ENCODE data around the gene PITX1. TPM values are rescaled to one million over a fixed set of nuclear protein-coding genes. Genes with fewer than 3 reads are reported as not detected.
A peak's percentile ranks its signal among the peaks of the same experiment; 100 is the strongest.

Gene PITX1
- total and polyA plus RNA-seq, 7 donors: 13.6 to 103 (median 42.7) TPM

- Histone ChIP-seq H3K9me3 (no peaks in the 10 kb centered on the region), H3K27me3 (ENCODE audit: insufficient read depth in 3 of 3, low read length in 2 of 3) (peaks cover 0 to 44% (median 7%) of the 10 kb centered on the region in 3 donors), H3K4me3 (no peak overlapping the region), H3K36me3 (ENCODE audit: insufficient read depth in 1 of 2, low read depth in 1 of 2) (no peaks in the 10 kb centered on the region), H3K4me1 (peaks cover 6% of the 10 kb centered on the region), H3K27ac (no peak overlapping the region)
- DNase-seq (peak in 1 of 2 donors; percentile 15), ATAC-seq (no peak)
- intact Hi-C loops (cut with DNase I): no loop called here
- 67 to 80% (median 71%) methylated on average over 12 of the region's 12 CpGs for WGBS, 3 donors
- TF ChIP-seq CTCF (IDR thresholded peaks at IDR 0.05): no peak
Observed at GRCh38 chr5:135041145-135041587, 7.1 kb upstream of the PITX1 start.

GRCh38 chr5:135040333-135041144 lies 6.5 kb upstream of the PITX1 start:
- H3K4me1 ChIP-seq: peaks cover 6% of the 10 kb centered on the region
- ATAC-seq: no peak
- WGBS, 3 donors: 55 to 67% (median 65%) methylated on average over 42 to 51 of the region's 51 CpGs
- no peak for TF ChIP-seq CTCF (IDR thresholded peaks at IDR 0.05)
- no peak overlapping the region for H3K4me3 ChIP-seq
- peak in 1 of 2 donors; percentile 48 for DNase-seq
- intact Hi-C loops (cut with DNase I): no loop called here
- no peaks in the 10 kb centered on the region for H3K9me3 ChIP-seq
- H3K27me3 ChIP-seq (ENCODE audit: insufficient read depth in 3 of 3, low read length in 2 of 3): peaks cover 0 to 44% (median 7%) of the 10 kb centered on the region in 3 donors
- no peaks in the 10 kb centered on the region for H3K36me3 ChIP-seq (ENCODE audit: insufficient read depth in 1 of 2, low read depth in 1 of 2)
- no peak overlapping the region for H3K27ac ChIP-seq

- no peak for TF ChIP-seq CTCF (IDR thresholded peaks at IDR 0.05)
- H3K27ac ChIP-seq: no peak overlapping the region
- intact Hi-C loops (cut with DNase I): no loop called here
- ATAC-seq (no peak), DNase-seq (no peak)
- H3K36me3 ChIP-seq (ENCODE audit: insufficient read depth in 1 of 2, low read depth in 1 of 2): no peaks in the 10 kb centered on the region
- peaks cover 0 to 44% (median 7%) of the 10 kb centered on the region in 3 donors for H3K27me3 ChIP-seq (ENCODE audit: insufficient read depth in 3 of 3, low read length in 2 of 3)
- H3K4me1 ChIP-seq: peaks cover 11% of the 10 kb centered on the region
- no peaks in the 10 kb centered on the region for H3K9me3 ChIP-seq
- 64 to 71% (median 68%) methylated on average over 11 of the region's 11 CpGs for WGBS, 3 donors
- peak overlapping the region; percentile 65 for H3K4me3 ChIP-seq
Observed at GRCh38 chr5:135040034-135040332, 6.0 kb upstream of the PITX1 start.

GRCh38 chr5:135039271-135040033 lies 5.4 kb upstream of the PITX1 start:
- intact Hi-C loops (cut with DNase I): loop anchor here in 1 of 2 donors (10.0 kb wide), 1 partner anchor 295 kb away; no protein-coding TSS in a partner anchor
- H3K27me3 ChIP-seq (ENCODE audit: insufficient read depth in 3 of 3, low read length in 2 of 3): peaks cover 0 to 44% (median 7%) of the 10 kb centered on the region in 3 donors
- peak; percentile 50 to 65 (median 54) for ATAC-seq

More at GRCh38 chr5:135039271-135040033, 5.4 kb upstream of the PITX1 start:
- H3K4me3 ChIP-seq: peak overlapping the region; percentile 65
- TF ChIP-seq CTCF (IDR thresholded peaks at IDR 0.05): no peak
- peak in 1 of 2 donors; percentile 65 for DNase-seq
- WGBS, 3 donors: 11 to 15% (median 13%) methylated on average over 65 to 87 of the region's 87 CpGs
- H3K36me3 ChIP-seq (ENCODE audit: insufficient read depth in 1 of 2, low read depth in 1 of 2): no peaks in the 10 kb centered on the region
- H3K27ac ChIP-seq: no peak overlapping the region
- H3K9me3 ChIP-seq: no peaks in the 10 kb centered on the region
- peaks cover 15% of the 10 kb centered on the region for H3K4me1 ChIP-seq

Data from psoas muscle (tissue), 8 donors.